Lower leg skin (tissue), 3 donors: ENCODE results near the gene RBM33.

Experiments
- POLR2A ChIP-seq, 2 donors: fragments of 450-650 bp; IDR thresholded peaks; one replicate each; pipeline ENCODE4 v1.6.1; 2016 to 2017; ENCODE audit warnings: antibody characterized with exemption in 2 of 2, mild to moderate bottlenecking in 1 of 2, moderate library complexity in 1 of 2
- TF ChIP-seq, protein P1 (sequence below), 3 donors: fragments of 450-650 bp; IDR thresholded peaks; one replicate each; pipeline ENCODE4 v1.5.1; 2016; ENCODE audit warnings: antibody characterized with exemption in 3 of 3, mild to moderate bottlenecking in 3 of 3, moderate library complexity in 2 of 3

GRCh38 chr7:155604504-155604997, 39.9 kb upstream of the RBM33 start:
- TF ChIP-seq POLR2A (IDR thresholded peaks at IDR 0.05): no peak
- TF ChIP-seq, protein P1, sequence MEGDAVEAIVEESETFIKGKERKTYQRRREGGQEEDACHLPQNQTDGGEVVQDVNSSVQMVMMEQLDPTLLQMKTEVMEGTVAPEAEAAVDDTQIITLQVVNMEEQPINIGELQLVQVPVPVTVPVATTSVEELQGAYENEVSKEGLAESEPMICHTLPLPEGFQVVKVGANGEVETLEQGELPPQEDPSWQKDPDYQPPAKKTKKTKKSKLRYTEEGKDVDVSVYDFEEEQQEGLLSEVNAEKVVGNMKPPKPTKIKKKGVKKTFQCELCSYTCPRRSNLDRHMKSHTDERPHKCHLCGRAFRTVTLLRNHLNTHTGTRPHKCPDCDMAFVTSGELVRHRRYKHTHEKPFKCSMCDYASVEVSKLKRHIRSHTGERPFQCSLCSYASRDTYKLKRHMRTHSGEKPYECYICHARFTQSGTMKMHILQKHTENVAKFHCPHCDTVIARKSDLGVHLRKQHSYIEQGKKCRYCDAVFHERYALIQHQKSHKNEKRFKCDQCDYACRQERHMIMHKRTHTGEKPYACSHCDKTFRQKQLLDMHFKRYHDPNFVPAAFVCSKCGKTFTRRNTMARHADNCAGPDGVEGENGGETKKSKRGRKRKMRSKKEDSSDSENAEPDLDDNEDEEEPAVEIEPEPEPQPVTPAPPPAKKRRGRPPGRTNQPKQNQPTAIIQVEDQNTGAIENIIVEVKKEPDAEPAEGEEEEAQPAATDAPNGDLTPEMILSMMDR (IDR thresholded peaks at IDR 0.05): no peak
